GM19351 (cell line): Measurements from ENCODE around the gene ESR1.
A peak's percentile ranks its signal among the peaks of the same experiment; 100 is the strongest.
"Not testable (repeated sequence)": the region's sequence is repeated elsewhere in the genome, so short reads cannot be mapped to it uniquely, and the experiment has no call there.

Experiments
- ATAC-seq: cut with Tn5 transposase; IDR thresholded peaks from one replicate; pipeline ENCODE4 v1.9.1; 2021; ENCODE audit warnings: mild to moderate bottlenecking, moderate library complexity; ENCODE audit not compliant: unreplicated experiment

ESR1 gene

GRCh38 chr6:151885234-151885633 is 77.8 kb downstream of the ESR1 start:
- no peak for ATAC-seq

GRCh38 chr6:151891524-151891923 is 84.0 kb downstream of the ESR1 start:
- ATAC-seq, result no peak

DNA sequence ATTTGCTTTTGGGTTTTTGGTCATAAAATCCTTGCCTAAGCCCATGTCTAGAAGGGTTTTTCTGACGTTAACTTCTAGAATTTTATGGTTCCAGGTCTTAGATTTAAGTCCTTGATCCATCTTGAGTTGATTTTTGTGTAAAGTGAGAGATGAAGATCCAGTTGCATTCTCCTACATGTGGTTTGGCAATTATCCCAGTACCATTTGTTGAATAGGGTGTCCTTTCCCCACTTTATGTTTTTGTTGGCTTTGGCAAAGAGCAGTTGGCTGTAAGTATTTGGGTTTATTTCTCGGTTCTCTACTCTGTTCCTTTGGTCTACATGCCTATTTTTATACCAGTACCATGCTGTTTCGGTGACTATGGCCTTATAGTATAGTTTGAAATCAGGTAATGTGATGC is 86.9 kb downstream of the ESR1 start:
- ATAC-seq, result not testable (repeated sequence)

GRCh38 chr6:151899221-151899620 is 91.7 kb downstream of the ESR1 start:
- ATAC-seq, result not testable (repeated sequence)

DNA sequence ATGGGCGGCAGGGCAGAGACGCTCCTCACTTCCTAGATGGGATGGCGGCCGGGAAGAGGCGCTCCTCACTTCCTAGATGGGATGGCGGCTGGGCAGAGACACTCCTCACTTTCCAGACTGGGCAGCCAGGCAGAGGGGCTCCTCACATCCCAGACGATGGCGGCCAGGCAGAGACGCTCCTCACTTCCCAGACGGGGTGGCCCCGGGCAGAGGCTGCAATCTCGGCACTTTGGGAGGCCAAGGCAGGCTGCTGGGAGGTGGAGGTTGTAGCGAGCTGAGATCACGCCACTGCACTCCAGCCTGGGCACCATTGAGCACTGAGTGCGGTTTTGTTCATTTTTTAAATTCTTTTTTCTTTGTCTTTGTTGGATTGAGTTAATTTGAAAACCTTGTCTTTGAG is 92.3 kb downstream of the ESR1 start:
- not testable (repeated sequence) for ATAC-seq

DNA sequence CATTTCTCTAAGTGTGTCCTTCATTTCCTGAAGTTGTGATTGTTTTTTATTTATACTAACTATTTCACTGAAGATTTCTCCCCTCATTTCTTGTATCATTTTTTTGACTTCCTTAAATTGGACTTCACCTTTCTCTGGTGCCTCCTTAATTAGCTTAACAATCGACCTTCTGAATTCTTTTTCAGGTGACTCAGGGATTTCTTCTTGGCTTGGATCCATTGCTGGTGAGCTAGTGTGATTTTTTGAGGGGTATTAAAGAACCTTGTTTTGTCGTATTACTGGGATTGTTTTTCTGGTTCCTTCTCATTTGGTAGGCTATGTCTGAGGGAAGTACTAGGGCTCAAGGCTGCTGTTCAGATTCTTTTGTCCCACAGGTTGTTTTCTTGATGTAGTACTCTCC is 92.8 kb downstream of the ESR1 start:
- no peak for ATAC-seq

GRCh38 chr6:151901009-151901411 is 93.5 kb downstream of the ESR1 start:
- ATAC-seq, result no peak

DNA sequence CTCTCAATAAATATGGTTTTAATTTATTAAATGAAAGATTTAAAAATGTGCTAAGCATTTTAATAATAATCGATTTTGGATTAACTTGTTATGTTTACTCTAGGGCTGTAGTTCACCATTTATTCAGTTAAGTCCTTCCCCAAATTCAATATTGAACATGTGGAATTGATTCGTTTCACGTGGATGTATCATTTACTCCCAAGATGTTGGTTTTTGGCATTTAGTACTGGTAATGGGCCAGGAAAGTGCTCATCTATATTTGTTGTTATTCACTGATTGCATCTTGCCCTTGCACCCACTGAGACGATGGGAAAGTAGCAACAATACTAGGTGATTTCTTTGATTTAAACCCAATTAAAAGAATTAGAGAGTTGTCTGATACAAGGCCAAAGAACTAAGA is 97.1 kb downstream of the ESR1 start:
- ATAC-seq, result no peak

- ATAC-seq, result no peak
Observed at GRCh38 chr6:151905072-151905471, 97.6 kb downstream of the ESR1 start.

GRCh38 chr6:151905854-151906253 is 98.4 kb downstream of the ESR1 start:
- ATAC-seq, result no peak

DNA sequence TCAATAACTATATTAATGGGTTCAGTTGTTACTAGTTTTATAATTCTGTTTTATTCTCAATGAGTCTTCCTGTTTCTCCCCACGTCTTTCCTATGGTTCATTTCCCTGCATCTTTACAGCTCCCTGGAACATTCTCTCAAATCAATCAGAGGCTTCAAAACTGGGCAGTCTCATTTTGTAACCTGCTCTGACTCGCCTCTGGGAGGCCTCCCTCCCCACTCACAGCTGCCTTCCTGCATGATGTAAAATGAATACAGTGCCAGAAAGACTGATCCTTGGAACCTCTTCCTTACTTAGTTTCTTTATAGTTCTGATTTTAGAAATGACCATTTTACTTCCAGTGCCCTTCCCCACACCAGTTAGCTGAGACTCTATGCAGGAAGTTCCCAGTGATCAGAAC is 103.9 kb downstream of the ESR1 start:
- ATAC-seq, result no peak

DNA sequence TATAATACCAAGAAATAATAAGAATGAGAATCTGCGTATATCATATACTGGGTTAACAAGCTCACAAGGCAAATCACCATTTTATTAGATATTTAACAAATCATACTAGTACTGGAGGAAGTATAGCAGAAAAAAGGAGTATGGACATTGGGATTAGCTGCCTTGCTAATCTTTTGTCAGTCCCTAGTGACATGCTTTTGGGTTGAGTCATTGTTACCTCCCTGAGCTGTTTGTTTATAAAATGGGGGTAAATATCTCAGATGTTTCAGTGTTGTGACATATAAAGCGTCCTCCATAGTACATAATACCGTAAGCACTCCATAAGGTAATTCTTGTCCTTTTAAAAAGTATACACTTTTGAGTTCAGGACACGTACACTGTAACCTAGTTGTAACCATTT is 107.0 kb downstream of the ESR1 start:
- ATAC-seq, result no peak

- ATAC-seq, result no peak
Observed at GRCh38 chr6:151916075-151916474, 108.6 kb downstream of the ESR1 start.

DNA sequence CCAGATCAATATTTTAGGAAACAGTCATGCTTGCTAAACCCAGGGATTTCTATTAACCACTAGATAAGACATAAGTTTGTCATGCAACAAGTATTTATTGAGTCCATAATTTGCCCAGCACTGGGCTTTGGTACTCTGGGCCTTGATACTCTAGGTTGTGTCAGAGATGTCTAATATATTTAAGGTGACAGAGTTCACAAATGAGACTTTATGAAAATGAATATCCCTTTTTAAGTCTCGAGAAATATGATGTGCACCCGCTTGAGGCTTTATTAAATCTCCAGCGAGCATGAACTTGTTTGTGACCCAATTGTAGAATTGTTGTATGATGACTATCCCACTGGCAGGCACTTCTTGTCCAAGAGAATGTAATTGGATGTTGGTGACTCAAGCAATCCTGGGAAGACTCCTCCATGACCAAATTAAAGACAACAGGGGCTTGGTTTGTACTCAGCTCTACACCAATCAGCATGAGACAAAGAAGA is 109.2 kb downstream of the ESR1 start:
- ATAC-seq, result no peak

GRCh38 chr6:151917531-151918329 is 110.2 kb downstream of the ESR1 start:
- no peak for ATAC-seq

DNA sequence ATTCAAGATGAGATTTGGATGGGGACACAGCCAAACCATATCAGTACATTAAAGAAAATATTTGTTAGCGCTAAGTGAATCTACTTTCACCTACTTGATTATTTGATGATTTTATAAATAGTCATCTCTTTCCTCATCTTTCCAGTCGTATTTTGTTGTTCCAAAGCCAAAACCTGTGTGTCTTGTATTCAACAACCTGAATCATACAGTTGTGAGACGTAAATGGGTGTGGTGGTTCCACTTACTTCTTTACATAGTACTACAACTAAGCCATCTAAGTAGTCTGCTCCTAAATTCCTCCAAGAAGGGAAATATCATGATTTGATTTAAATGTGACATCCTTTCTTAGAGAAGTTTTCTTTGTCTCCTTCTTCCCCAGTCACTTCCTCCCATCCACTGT is 132.8 kb downstream of the ESR1 start:
- no peak for ATAC-seq

DNA sequence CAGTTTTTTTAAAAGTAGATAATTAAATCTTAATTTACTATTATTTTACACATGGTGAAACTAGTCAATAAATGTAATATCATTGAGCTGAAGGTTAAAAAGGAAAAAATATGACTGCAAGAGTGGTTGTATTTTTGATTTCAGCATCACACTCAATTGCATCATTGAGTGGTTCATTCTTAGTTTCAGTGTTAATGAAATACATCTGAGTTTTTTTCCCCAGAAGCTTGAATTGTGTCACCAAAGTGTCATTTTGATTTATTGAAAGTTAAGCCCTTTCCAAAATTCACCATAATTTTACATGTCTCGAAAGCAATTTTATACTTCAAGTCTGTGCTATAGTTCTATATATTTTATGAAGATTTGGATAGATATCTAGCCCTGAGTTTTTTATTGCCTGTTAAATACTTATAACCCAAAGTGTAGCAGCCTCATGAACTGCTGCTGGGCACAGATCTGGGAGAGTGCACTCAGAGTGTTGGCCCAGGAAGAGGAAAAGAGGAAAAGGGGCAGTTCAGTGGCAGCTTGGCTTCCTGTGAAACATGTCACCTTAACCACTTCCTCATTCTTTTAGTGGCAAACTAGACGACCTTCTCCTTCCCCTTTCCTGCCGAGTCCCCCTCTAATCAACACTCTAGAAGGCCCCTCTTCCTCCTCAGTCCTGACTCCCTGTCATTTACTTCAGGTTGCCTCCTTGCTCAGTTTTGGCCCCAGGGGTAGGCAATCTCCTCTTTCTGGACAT is 140.7 kb downstream of the ESR1 start:
- peak; percentile 56 for ATAC-seq

DNA sequence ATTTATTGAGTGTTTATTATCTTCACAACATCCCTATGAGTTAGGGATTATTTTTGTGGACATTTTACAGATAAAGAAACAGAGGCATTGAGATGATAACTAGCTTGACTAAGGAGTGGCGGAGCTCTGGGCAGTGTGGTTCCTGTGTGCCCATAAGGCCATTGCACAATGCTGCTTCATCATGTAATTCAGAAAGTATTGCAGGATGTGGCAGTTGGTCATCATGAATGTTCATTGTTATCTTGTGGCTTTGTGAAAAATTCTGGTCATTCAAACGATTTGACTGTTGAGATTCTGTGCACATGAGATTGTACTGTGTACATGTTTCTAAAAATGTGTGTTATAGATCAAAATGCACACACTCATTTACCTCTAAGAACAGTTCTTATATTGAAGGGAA is 150.8 kb downstream of the ESR1 start:
- no peak for ATAC-seq

DNA sequence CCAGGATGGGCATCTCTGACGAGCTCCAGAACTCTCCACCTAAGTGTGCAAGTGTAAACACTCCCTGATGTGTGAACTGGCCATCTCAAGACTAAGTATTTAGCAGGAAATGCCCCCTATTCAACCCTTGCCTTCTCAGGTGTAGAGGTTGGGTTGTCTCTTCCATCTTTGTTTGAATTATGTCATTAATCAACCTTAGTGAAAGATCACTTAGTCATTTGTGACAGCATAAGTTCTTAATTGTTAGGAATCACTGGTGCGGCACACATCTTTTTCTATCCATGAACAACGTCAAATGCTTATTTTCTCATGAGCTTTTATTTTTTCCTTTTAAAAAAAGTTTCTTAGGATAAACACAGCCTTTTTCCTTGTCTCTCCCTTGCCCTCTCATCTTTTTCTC is 151.6 kb downstream of the ESR1 start:
- ATAC-seq, result no peak

GRCh38 chr6:151961809-151962208 is 154.3 kb downstream of the ESR1 start:
- no peak for ATAC-seq

DNA sequence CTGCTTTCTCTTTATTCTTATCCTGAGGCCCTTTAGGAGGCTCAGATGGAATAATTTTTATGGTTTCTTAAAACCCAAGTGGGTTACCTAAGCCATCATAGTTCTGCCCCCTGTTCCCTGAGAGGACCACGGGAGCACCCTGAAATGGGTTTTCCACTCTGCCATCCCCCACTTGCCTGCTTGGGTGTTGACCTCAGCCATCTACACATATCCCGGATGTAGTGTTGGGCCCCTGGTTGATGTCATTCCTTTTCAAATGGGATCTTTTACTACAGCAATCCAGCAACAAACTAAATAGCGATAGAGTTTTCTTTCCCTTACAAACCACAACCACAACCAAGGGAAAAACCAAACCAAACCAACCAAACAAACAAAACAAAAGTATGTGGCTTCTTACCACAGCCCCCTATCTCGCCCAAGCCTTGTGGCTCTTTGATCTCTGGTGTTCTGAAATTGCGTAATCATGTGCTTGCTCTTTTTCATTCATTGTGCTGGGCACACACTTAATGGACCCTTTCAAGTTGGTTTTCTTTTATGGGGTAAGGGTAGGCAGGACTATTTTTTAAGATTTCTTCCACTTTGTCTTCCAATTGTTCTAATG is 154.9 kb downstream of the ESR1 start:
- ATAC-seq, result no peak

DNA sequence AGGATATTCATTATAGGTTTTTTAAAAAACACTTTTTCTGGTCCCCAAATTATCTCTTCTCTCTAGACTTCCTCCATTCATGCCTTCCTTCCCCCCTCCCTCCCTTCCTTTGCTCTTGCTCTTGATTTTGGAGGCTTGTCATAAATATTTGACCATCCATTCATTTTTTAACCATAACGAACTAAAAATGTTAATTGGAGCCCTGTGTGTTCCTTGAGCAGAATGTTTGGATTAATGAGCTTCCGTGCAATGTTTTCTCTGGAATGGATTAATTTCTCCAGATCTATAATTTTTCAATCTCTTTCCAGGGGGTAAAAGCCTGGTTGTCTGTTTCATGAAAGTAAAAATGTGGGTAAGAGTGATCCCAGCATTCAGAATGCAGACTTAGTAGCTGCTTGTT is 155.5 kb downstream of the ESR1 start:
- ATAC-seq, result no peak
